Spleen (tissue), 7 donors: ENCODE data around the gene ORMDL2.

Experiments used
- CTCF ChIP-seq, 11 experiments: fragments of 200-600 bp in 7 of 11; fragments of 450-650 bp in 4 of 11; sonication (generic) in 4 of 11; IDR thresholded peaks in 8 of 11; conservative IDR thresholded peaks in 3 of 11; 1 replicate in 7 of 11; 2 replicates in 4 of 11; pipeline versions ENCODE4 v1.4.0 to v1.8.0; 2016 to 2021; ENCODE audit warnings: antibody characterized with exemption in 11 of 11, inconsistent platforms in 4 of 11, mild to moderate bottlenecking in 1 of 11
- POLR2A ChIP-seq, 3 donors: fragments of 450-650 bp; IDR thresholded peaks; one replicate each; pipeline ENCODE4 v1.5.1; 2017; ENCODE audit warnings: antibody characterized with exemption in 3 of 3, mild to moderate bottlenecking in 1 of 3
- POLR2AphosphoS5 ChIP-seq, 3 donors: sonication (generic); formaldehyde crosslinking; IDR thresholded peaks; one replicate each; pipeline ENCODE4 v1.5.1; 2017; ENCODE audit warnings: antibody characterized with exemption in 3 of 3
- donor health status: DM: no; HTN: no; CAD: no; lungs with moderate emphysema.
- donor health status: DM: no; HTN: no; CAD: no.
- donor health status: DM: no; HTN: no; CAD: no.

GRCh38 chr12:55806982-55807381, 10.9 kb upstream of the ORMDL2 start:
- no peak for TF ChIP-seq CTCF (IDR thresholded peaks at IDR 0.05 in 8 of 11, conservative IDR thresholded peaks at IDR 0.05 in 3 of 11)
- no peak for TF ChIP-seq POLR2AphosphoS5 (IDR thresholded peaks at IDR 0.05)
- no peak for TF ChIP-seq POLR2A (IDR thresholded peaks at IDR 0.05)
